DND-41 (cell line): ENCODE measurements around the gene IDH3G.

Experiments
- CTCF ChIP-seq: IDR thresholded peaks from 2 replicates; pipeline ENCODE4 v1.5.1; 2012; ENCODE audit warnings: borderline replicate concordance, low read length, moderate library complexity, mild to moderate bottlenecking; ENCODE audit not compliant: poor library complexity, severe bottlenecking; ENCODE audit errors: extremely low read depth
- EZH2 ChIP-seq: IDR thresholded peaks from 3 replicates; pipeline ENCODE4 v1.6.1; 2012; ENCODE audit warnings: borderline replicate concordance, low read depth, mild to moderate bottlenecking, moderate library complexity, low read length, inconsistent platforms; ENCODE audit not compliant: severe bottlenecking

DNA sequence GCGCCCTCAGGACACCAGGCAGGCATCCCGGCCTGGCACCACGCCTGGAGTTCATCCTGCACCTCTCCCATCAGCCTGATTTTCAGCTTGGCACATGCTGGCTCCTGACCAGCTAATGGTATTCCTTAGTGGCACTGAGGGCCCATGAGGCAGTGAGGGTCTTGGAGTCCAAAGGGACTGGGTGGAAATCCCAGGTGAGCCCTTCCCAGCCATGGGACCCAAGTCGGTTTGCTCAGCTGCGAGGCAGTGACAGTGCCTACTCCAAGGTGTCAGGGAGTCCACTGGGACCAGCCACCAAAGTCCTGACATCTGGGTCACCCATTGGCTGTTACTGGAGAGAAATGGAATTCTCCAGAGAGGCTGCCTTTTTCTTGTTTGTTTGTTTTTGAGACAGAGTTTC, 5.2 kb upstream of the IDH3G start:
- no peak for TF ChIP-seq CTCF
- TF ChIP-seq EZH2 = no peak
